Adrenal gland (tissue), 5 donors: ENCODE results near the gene EPN3.

ENCODE experiments used
- CTCF ChIP-seq, 6 experiments: fragments of 450-650 bp in 4 of 6; fragments of 200-600 bp in 2 of 6; sonication (generic) in 1 of 6; IDR thresholded peaks; 1 replicate in 5 of 6; 2 replicates in 1 of 6; pipeline versions ENCODE4 v1.5.1 to v1.8.0; 2016 to 2021; ENCODE audit warnings: antibody characterized with exemption in 6 of 6, mild to moderate bottlenecking in 2 of 6, moderate library complexity in 1 of 6
- POLR2A ChIP-seq, 2 donors: fragments of 450-650 bp; IDR thresholded peaks; one replicate each; pipeline ENCODE4 v1.6.1; 2017; ENCODE audit warnings: antibody characterized with exemption in 2 of 2, mild to moderate bottlenecking in 2 of 2, moderate library complexity in 1 of 2
- donor health status: DM: no; HTN: no; CAD: no.

- no peak for TF ChIP-seq CTCF (IDR thresholded peaks at IDR 0.05)
- no peak for TF ChIP-seq POLR2A (IDR thresholded peaks at IDR 0.05)
Observed at GRCh38 chr17:50549256-50549941, 16.9 kb downstream of the EPN3 start.
